ENCODE data around the gene FRK.

Gene FRK

DNA sequence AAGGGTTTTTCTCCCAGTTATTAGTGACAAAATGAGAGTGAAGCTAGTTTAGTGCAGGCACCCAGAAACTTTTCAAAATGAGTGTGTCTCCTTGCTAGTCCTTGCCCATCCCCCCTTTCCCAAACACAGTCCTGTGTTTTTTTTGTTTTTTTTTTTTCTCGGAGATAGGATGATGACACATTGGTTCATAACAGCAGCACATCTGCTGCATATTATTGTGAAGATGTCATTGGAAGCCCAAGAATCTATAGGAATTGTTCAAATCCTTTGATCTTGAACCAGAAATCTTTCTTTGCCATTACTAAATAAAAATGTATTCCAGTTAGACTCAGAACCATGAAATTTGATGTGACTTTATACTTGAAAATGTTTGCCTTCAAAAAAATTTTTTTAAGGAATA is 162.4 kb downstream of the FRK start:
- Histone ChIP-seq H3K9me2 (replicated peaks; ENCODE audit: low read depth, low read length) (no peaks in the 10 kb centered on the region), H3K9me3 (ENCODE audit: insufficient read depth, low read depth, low read length) (no peaks in the 10 kb centered on the region), H3F3A (ENCODE audit: low read depth) (no peaks in the 10 kb centered on the region), H2AFZ (ENCODE audit: low read length) (no peak overlapping the region), H3K4me2 (ENCODE audit: low read depth, low read length, poor library complexity, severe bottlenecking) (no peak overlapping the region), H4K20me1 (ENCODE audit: insufficient read depth, low read length, poor library complexity, severe bottlenecking) (no peaks in the 10 kb centered on the region), H3K4me3 (ENCODE audit: low read length, poor library complexity, severe bottlenecking) (no peak overlapping the region), H3K4me1 (ENCODE audit: insufficient read depth, low read length, poor library complexity, severe bottlenecking) (no peaks in the 10 kb centered on the region), H3K27me3 (ENCODE audit: insufficient read depth, low read length, poor library complexity, severe bottlenecking) (no peaks in the 10 kb centered on the region), H3K36me3 (ENCODE audit: insufficient read depth, low read length) (no peaks in the 10 kb centered on the region), H3K79me2 (ENCODE audit: insufficient read depth, low read length) (no peaks in the 10 kb centered on the region), H3K9ac (ENCODE audit: low read depth, low read length, poor library complexity, severe bottlenecking) (no peak overlapping the region)
- TF ChIP-seq, protein P1, sequence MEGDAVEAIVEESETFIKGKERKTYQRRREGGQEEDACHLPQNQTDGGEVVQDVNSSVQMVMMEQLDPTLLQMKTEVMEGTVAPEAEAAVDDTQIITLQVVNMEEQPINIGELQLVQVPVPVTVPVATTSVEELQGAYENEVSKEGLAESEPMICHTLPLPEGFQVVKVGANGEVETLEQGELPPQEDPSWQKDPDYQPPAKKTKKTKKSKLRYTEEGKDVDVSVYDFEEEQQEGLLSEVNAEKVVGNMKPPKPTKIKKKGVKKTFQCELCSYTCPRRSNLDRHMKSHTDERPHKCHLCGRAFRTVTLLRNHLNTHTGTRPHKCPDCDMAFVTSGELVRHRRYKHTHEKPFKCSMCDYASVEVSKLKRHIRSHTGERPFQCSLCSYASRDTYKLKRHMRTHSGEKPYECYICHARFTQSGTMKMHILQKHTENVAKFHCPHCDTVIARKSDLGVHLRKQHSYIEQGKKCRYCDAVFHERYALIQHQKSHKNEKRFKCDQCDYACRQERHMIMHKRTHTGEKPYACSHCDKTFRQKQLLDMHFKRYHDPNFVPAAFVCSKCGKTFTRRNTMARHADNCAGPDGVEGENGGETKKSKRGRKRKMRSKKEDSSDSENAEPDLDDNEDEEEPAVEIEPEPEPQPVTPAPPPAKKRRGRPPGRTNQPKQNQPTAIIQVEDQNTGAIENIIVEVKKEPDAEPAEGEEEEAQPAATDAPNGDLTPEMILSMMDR (conservative IDR thresholded peaks at IDR 0.05; ENCODE audit: low read length), result no peak
- TF ChIP-seq EZH2phosphoT487 (IDR thresholded peaks at IDR 0.05; ENCODE audit: borderline replicate concordance), result no peak

DNA sequence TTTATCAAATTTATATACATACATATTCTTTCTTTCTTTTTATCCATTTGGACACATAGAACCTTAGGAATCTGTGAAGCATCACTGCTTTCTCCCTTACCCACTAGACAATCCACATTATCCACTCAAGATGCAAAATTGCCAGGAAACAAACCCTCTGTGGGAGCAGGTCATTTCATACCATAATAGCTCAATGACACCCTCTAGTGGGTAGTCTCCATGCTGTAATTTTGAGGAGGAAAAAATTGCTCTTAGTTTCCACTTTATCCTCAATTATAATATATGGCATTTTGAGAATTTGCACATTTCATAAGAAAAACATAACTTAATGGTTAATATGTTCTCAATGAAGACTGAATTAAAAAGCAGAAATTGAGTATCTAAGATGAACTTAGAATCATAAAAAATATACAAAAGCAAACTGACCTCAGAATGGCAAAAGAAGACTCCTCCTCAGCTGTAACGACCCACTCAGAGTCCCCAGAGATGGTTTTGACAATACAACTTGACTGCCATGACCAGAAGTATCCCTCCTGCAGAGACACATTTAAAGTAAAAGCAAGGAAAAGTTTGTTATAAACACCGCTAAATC is 164.1 kb downstream of the FRK start:
- no peaks in the 10 kb centered on the region for H4K20me1 ChIP-seq (ENCODE audit: insufficient read depth, low read length, poor library complexity, severe bottlenecking)
- H3K4me3 ChIP-seq (ENCODE audit: low read length, poor library complexity, severe bottlenecking), result no peak overlapping the region
- no peak overlapping the region; the same call in 1 of the 2 replicates for H2AFZ ChIP-seq (ENCODE audit: low read length)
- H3F3A ChIP-seq (ENCODE audit: low read depth), result no peaks in the 10 kb centered on the region
- TF ChIP-seq EZH2phosphoT487 (IDR thresholded peaks at IDR 0.05; ENCODE audit: borderline replicate concordance), result no peak
- TF ChIP-seq, protein P1 (conservative IDR thresholded peaks at IDR 0.05; ENCODE audit: low read length), result peak; percentile 89
- no peaks in the 10 kb centered on the region for H3K79me2 ChIP-seq (ENCODE audit: insufficient read depth, low read length)
- no peaks in the 10 kb centered on the region for H3K9me2 ChIP-seq (replicated peaks; ENCODE audit: low read depth, low read length)
- H3K9ac ChIP-seq (ENCODE audit: low read depth, low read length, poor library complexity, severe bottlenecking), result no peak overlapping the region
- no peaks in the 10 kb centered on the region for H3K36me3 ChIP-seq (ENCODE audit: insufficient read depth, low read length)
- H3K27me3 ChIP-seq (ENCODE audit: insufficient read depth, low read length, poor library complexity, severe bottlenecking), result no peaks in the 10 kb centered on the region
- no peaks in the 10 kb centered on the region for H3K4me1 ChIP-seq (ENCODE audit: insufficient read depth, low read length, poor library complexity, severe bottlenecking)
- no peaks in the 10 kb centered on the region for H3K9me3 ChIP-seq (ENCODE audit: insufficient read depth, low read depth, low read length)
- no peak overlapping the region for H3K4me2 ChIP-seq (ENCODE audit: low read depth, low read length, poor library complexity, severe bottlenecking)

DNA sequence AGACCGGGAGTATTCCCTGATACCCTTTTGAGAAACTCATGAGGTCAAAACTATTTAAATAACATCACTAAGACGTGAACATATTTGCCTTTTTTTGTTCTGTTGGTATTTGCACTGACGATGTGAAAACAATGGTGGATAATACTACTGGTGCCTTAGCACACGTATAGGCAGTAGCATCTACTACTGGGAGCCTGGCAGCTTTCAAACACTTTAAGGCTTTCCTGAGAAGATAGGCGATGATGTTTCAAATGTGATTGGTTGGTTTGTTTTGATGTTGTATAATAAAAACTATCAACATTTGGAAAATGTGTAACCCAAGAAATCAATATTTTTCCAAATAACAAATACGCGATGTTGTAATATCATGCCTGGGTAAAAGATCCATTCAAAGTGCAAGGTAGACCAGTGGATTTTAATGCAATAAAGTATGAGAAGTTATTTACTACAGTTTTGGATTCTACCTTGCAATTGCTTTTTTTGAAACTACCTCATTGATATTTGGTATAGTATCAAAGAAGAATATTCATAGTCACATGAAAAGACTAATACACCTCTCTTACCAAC is 166.2 kb downstream of the FRK start:
- no peaks in the 10 kb centered on the region for H3K27me3 ChIP-seq (ENCODE audit: insufficient read depth, low read length, poor library complexity, severe bottlenecking)
- TF ChIP-seq, protein P1 (conservative IDR thresholded peaks at IDR 0.05; ENCODE audit: low read length), result no peak
- TF ChIP-seq EZH2phosphoT487 (IDR thresholded peaks at IDR 0.05; ENCODE audit: borderline replicate concordance), result no peak
- H3K9ac ChIP-seq (ENCODE audit: low read depth, low read length, poor library complexity, severe bottlenecking), result no peak overlapping the region
- no peaks in the 10 kb centered on the region for H3F3A ChIP-seq (ENCODE audit: low read depth)
- no peaks in the 10 kb centered on the region for H3K9me3 ChIP-seq (ENCODE audit: insufficient read depth, low read depth, low read length)
- H3K36me3 ChIP-seq (ENCODE audit: insufficient read depth, low read length), result no peaks in the 10 kb centered on the region
- no peaks in the 10 kb centered on the region for H3K4me1 ChIP-seq (ENCODE audit: insufficient read depth, low read length, poor library complexity, severe bottlenecking)
- no peaks in the 10 kb centered on the region for H3K9me2 ChIP-seq (replicated peaks; ENCODE audit: low read depth, low read length)
- H3K4me3 ChIP-seq (ENCODE audit: low read length, poor library complexity, severe bottlenecking), result no peak overlapping the region
- no peak overlapping the region for H3K4me2 ChIP-seq (ENCODE audit: low read depth, low read length, poor library complexity, severe bottlenecking)
- H4K20me1 ChIP-seq (ENCODE audit: insufficient read depth, low read length, poor library complexity, severe bottlenecking), result no peaks in the 10 kb centered on the region
- no peaks in the 10 kb centered on the region for H3K79me2 ChIP-seq (ENCODE audit: insufficient read depth, low read length)
- H2AFZ ChIP-seq (ENCODE audit: low read length), result no peak overlapping the region

All from Loucy (cell line).